ENCODE results near the gene TRIB2. TPM values are rescaled to one million over a fixed set of nuclear protein-coding genes. Genes with fewer than 3 reads are reported as not detected.

TRIB2 gene
- 1.3 and 2.3 TPM in 2 replicates for total RNA-seq (2016; rRNA removed; fragmentation: Illumina TruSeq; extraction: Trizol)
- 0.26 and 0.61 TPM in 2 replicates for total RNA-seq (2016; cell fraction: cytosol; rRNA removed; fragmentation: Illumina TruSeq; extraction: Trizol; ENCODE audit: low read depth)
- 1.2 and 1.3 TPM in 2 replicates for total RNA-seq (2016; cell fraction: insoluble cytoplasmic fraction; rRNA removed; fragmentation: Illumina TruSeq; extraction: Trizol)
- total RNA-seq (2016; cell fraction: membrane; rRNA removed; fragmentation: Illumina TruSeq; extraction: Trizol): 0.77 and 1.2 TPM in 2 replicates
- 1.6 and 3.2 TPM in 2 replicates for total RNA-seq (2016; cell fraction: nucleus; rRNA removed; fragmentation: Illumina TruSeq; extraction: Trizol)
- 0.68 and 1.1 TPM in 2 replicates for polyA plus RNA-seq (2011; rRNA removed)
- 0.67 and 0.88 TPM in 2 replicates for polyA plus RNA-seq (2011; cell fraction: cytosol; rRNA removed)
- 3.9 and 4.0 TPM in 2 replicates for polyA plus RNA-seq (2011; cell fraction: nucleus; rRNA removed)
- 1.4 and 2.5 TPM in 2 replicates for polyA plus RNA-seq (2012)
- polyA plus RNA-seq (2016; cell fraction: cytosol; fragmentation: Illumina TruSeq; extraction: Trizol; ENCODE audit: low read depth): 0.32 and 0.33 TPM in 2 replicates
- 1.0 and 1.4 TPM in 2 replicates for polyA plus RNA-seq (2016; cell fraction: insoluble cytoplasmic fraction; fragmentation: Illumina TruSeq; extraction: Trizol; ENCODE audit: low read depth)
- polyA plus RNA-seq (2016; cell fraction: membrane; fragmentation: Illumina TruSeq; extraction: Trizol; ENCODE audit: low read depth): 1.3 TPM in 2 replicates
- 4.2 and 4.5 TPM in 2 replicates for polyA plus RNA-seq (2016; cell fraction: nucleus; fragmentation: Illumina TruSeq; extraction: Trizol; ENCODE audit: insufficient read depth, low read depth)
- 1.1 TPM in 1 of 2 replicates, not detected in the other for polyA minus RNA-seq (2011; rRNA and poly(A)+ RNA removed; ENCODE audit: low replicate concordance)
- polyA minus RNA-seq (2011; cell fraction: cytosol; rRNA and poly(A)+ RNA removed): 0.49 and 0.62 TPM in 2 replicates
- polyA minus RNA-seq (2011; cell fraction: nucleus; rRNA and poly(A)+ RNA removed): 3.2 and 4.1 TPM in 2 replicates
- percentile 41 among the genes with signal in this experiment for Bru-seq, nascent RNA
- BruChase-seq, experiment 1, labeled RNA remaining after a 6-hour chase: percentile 40 among the genes with signal in this experiment
- percentile 40 among the genes with signal in this experiment for BruChase-seq, experiment 2, labeled RNA remaining after a 2-hour chase
- long read RNA-seq, experiment 1, full-length matches to known transcripts: 1 of 2 reads
- long read RNA-seq, experiment 1, partial matches to known transcripts: 0 of 2 reads
- long read RNA-seq, experiment 1, other reads (novel, unspliced or antisense): 1 of 2 reads
- long read RNA-seq, experiment 2, partial matches to known transcripts: 0 of 1 reads
- long read RNA-seq, experiment 2, other reads (novel, unspliced or antisense): 1 of 1 reads

DNA sequence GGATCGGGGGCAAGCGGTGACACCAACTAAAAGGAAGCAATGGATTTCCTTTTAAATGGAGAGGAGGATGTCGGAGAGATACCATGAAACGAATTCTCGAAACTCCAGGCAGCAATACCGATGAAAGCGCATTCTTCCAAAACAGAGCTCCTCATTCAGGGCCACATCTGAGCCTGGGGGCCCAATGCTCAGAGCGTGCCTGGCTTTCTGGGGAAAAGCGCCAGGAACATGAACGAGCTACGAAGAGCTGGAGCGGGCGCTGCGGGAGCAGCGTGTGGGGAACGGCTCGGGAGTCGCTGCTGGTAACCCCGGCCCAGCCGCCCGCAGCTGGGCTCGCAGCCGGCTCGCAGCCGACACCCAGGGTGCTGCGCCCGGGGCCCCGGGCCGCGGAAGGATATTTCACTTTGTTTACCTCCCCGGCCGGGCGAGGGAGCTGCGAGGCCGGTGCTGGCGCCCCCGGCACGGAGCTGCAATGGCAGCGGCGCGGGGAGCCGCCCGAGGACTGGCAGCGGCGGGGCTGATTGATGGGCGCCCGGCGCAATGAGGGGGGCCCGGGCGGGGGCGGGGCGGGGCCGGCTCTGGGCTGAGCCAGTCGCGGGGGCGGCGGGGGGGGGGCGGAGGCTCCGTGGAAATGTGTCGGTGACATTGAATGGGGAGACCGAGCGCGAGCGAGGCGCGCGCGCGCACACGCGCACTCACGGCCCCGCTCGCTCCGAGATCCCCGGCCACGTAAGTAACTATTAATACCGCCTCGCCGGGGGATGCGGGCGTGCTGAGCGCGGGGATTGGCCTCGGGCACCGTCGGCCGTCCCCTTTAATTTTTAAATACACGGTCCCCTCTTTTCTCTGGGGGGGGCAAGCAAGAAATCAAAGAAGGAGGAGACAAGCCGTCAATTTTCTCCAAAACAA, at the start of gene TRIB2:
TSS of gene TRIB2 (plus strand) at position 655 of the 909 bp plus-strand sequence. CDS start 1,372 bp downstream, outside the sequence.
- H3K9ac ChIP-seq (ENCODE audit: insufficient read depth, low read depth, low read length): peak within 1 kb of the TSS; percentile 35
- in situ Hi-C loops (cut with HindIII; ENCODE audit: extremely low pct_ligation_motif_present, low pct_unique_long_range_greater_than_20kb): loop anchor here (5.0 kb wide), 1 partner anchor 884 kb away; no protein-coding TSS in a partner anchor
- TF ChIP-seq ZNF281 (CRISPR knock-in tag; IDR thresholded peaks at IDR 0.05; ENCODE audit: borderline replicate concordance) (no peak), PATZ1 (CRISPR knock-in tag; IDR thresholded peaks at IDR 0.05) (peak; percentile 61), ZNF83 (CRISPR knock-in tag; IDR thresholded peaks at IDR 0.05; ENCODE audit: borderline replicate concordance) (no peak), HOXA3 (CRISPR knock-in tag; IDR thresholded peaks at IDR 0.05) (peak; percentile 4; the same call in 1 of the 2 replicates), CENPX (CRISPR knock-in tag; IDR thresholded peaks at IDR 0.05) (no peak), ZNF800 (CRISPR knock-in tag; IDR thresholded peaks at IDR 0.05) (peak; percentile 80; the same call in 1 of the 2 replicates), KLF12 (CRISPR knock-in tag; IDR thresholded peaks at IDR 0.05; ENCODE audit: borderline replicate concordance) (0 out of 2 replicates have a peak, but pooled peaks have one; percentile 7)
- TF ChIP-seq, protein P1, sequence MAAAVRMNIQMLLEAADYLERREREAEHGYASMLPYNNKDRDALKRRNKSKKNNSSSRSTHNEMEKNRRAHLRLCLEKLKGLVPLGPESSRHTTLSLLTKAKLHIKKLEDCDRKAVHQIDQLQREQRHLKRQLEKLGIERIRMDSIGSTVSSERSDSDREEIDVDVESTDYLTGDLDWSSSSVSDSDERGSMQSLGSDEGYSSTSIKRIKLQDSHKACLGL (CRISPR knock-in tag; IDR thresholded peaks at IDR 0.05): 0 out of 2 replicates have a peak, but pooled peaks have one; percentile 21

More for the DNA sequence above, at the start of gene TRIB2:
- H3K4me1 ChIP-seq (ENCODE audit: insufficient read depth, low read length): peaks cover 25% of the 10 kb centered on the region
- H4K20me1 ChIP-seq (ENCODE audit: insufficient read depth, low read length): no peaks in the 10 kb centered on the region
- peak within 1 kb of the TSS; percentile 53 to 71 (median 55) for H3K4me3 ChIP-seq (replicated peaks in 1 of 3; ENCODE audit: insufficient read depth in 1 of 3, low read depth in 2 of 3, low read length in 3 of 3)
- H3K27me3 ChIP-seq (ENCODE audit: control insufficient read depth in 1 of 2, insufficient read depth in 2 of 2, low read length in 2 of 2): peaks cover 6 to 45% of the 10 kb centered on the region in 2 experiments
- H2AFZ ChIP-seq (ENCODE audit: low read length): no peak within 1 kb of the TSS
- H3K4me2 ChIP-seq (ENCODE audit: low read depth, low read length): peak within 1 kb of the TSS; percentile 95
- H3K9me3 ChIP-seq (ENCODE audit: low read length): no peaks in the 10 kb centered on the region
- WGBS (ENCODE audit: low lambda C conversion rate): 2% methylated on average over 28 of the region's 90 CpGs
- ATAC-seq (peak; percentile 82), DNase-seq (ENCODE audit: low spot score) (peak; percentile 41), FAIRE-seq (no peak)
- POLR2A ChIA-PET: no interaction called here
- no TSS peak for BruUV-seq (replicated peaks)
- H3K36me3 ChIP-seq (replicated peaks in 1 of 2; ENCODE audit: control insufficient read depth in 1 of 2, insufficient read depth in 2 of 2, low read length in 2 of 2): no peaks in the 10 kb centered on the region
- H3K79me2 ChIP-seq (ENCODE audit: insufficient read depth, low read length): no peaks in the 10 kb centered on the region
- CTCF ChIA-PET (ENCODE audit: low intra/inter-chr PET ratio, low total read pairs): no interaction called here
- intact Hi-C loops (cut with micrococcal nuclease; ENCODE audit: unreplicated experiment): loop anchor here (1.0 to 5.0 kb wide), 6 partner anchors 62 to 888 kb away; no protein-coding TSS in a partner anchor
- H3K27ac ChIP-seq (ENCODE audit: extremely low read length, insufficient read depth, low read length): no peak within 1 kb of the TSS
